ENCODE results near the gene MTFR2. TPM values are rescaled to one million over a fixed set of nuclear protein-coding genes. Genes with fewer than 3 reads are reported as not detected.

MTFR2 gene
- total RNA-seq, result 1.3 and 4.9 TPM in 2 replicates
- polyA plus RNA-seq, result 2.0 and 2.5 TPM in 2 replicates

DNA sequence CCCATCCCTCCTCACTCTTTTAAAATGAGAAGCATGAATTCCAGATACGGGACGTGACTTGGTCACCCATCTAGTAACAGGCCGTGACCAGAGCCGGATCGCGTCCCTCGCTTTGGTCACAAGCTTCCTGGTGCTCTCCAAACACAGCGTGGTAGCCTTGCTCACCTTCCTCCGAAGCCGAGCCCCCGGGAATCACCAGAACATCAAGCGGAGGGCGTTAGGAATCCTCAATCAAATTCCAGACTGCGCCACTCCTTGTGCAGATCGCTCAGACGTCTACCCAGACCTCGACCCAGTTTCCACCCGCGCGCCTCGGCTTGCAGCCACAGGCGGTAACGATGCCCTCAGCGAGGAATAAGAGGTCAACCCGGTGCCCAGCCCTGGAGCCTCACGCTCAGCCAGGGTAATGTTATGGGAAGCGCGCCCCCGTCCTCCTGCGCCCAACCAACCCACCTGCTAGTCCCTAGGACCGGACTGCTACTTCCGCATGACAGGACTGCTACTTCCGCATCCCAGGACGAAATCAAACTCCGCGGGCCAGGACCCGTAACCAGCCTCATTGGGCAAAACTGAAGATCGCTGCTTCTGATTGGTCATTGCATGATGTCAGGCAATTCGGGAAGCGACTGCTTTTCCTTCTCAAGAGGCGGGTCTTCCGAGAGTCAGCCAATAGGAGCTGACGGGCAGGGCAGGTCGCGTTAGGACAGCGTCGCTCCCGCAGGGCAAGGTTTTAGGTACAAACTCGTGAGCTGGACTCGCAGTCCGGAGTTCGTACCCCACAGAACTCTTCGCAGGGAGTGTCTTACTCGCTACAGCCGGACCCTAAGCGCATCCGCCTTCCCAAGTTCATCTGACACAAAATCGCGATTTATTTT is at the start of gene MTFR2:
Gene MTFR2, minus strand, starts transcription at position 501 of the 875 bp plus-strand sequence. CDS start 1,212 bp downstream, outside the sequence.
- Histone ChIP-seq H3K4me3 (peak within 1 kb of the TSS; percentile 46), H3K36me3 (no peaks in the 10 kb centered on the region), H3K4me1 (ENCODE audit: low read depth) (no peaks in the 10 kb centered on the region), H3K9me3 (ENCODE audit: low read depth) (no peaks in the 10 kb centered on the region), H3K27me3 (no peaks in the 10 kb centered on the region), H3K27ac (no peak within 1 kb of the TSS)
- peak; percentile 99 for DNase-seq (ENCODE audit: low read depth in 1 of 2, low spot score in 1 of 2)
- TF ChIP-seq, protein P1, sequence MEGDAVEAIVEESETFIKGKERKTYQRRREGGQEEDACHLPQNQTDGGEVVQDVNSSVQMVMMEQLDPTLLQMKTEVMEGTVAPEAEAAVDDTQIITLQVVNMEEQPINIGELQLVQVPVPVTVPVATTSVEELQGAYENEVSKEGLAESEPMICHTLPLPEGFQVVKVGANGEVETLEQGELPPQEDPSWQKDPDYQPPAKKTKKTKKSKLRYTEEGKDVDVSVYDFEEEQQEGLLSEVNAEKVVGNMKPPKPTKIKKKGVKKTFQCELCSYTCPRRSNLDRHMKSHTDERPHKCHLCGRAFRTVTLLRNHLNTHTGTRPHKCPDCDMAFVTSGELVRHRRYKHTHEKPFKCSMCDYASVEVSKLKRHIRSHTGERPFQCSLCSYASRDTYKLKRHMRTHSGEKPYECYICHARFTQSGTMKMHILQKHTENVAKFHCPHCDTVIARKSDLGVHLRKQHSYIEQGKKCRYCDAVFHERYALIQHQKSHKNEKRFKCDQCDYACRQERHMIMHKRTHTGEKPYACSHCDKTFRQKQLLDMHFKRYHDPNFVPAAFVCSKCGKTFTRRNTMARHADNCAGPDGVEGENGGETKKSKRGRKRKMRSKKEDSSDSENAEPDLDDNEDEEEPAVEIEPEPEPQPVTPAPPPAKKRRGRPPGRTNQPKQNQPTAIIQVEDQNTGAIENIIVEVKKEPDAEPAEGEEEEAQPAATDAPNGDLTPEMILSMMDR (IDR thresholded peaks at IDR 0.05; ENCODE audit: low read depth, low read length), result no peak

DNA sequence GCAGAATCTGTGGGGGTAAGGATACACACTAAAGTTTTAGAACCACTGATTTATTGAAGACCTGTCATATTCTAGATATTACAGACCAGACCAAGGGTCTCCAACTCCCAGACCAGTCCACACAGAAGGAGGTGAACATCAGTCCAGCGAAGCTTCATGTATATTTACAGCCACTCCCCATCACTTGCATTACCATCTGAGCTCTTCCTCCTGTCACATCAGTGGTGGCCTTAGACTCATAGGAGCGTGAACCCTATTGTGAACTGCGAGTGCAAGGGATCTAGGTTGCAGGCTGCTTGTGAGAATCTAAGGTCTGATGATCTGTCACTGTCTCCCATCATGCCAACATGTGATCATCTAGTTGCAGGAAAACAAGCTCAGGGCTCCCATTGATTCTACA is 44.5 kb upstream of the MTFR2 start:
- Histone ChIP-seq H3K36me3 (no peaks in the 10 kb centered on the region), H3K4me3 (no peak overlapping the region), H3K4me1 (ENCODE audit: low read depth) (peaks cover 9% of the 10 kb centered on the region), H3K9me3 (ENCODE audit: low read depth) (no peaks in the 10 kb centered on the region), H3K27ac (no peak overlapping the region), H3K27me3 (no peaks in the 10 kb centered on the region)
- DNase-seq (ENCODE audit: low read depth in 1 of 2, low spot score in 1 of 2), result no peak
- TF ChIP-seq, protein P1 (IDR thresholded peaks at IDR 0.05; ENCODE audit: low read depth, low read length), result no peak

DNA sequence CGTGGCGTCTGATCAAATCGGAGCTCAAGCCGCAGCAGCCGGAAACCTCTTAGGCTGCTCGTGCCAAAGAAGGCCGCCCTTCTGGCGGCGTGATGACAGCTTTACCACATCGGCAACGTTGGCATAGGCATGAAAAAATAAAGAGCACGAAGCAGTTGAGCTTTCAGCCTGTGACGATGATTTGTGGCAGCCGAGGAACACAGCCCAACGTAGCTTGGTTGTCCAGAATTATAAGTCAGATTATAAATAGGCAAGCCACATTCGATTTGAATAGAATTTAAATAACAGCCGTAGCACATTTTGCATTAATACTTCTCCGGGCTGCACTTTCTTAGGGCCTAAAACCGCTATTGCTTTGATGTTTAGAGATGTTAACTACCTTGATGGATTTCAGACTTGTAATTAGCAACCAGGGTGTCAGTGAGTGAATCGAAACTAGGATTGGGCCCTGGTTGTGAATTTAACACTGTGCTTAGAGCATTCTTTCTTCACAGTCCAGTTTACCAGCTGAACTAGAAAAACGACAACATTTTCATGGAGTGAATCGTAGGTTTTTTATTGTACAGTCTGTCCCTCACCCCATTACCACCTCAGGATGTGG is 40.4 kb upstream of the MTFR2 start:
- H3K27ac ChIP-seq, result peak overlapping the region; percentile 100
- no peaks in the 10 kb centered on the region for H3K36me3 ChIP-seq
- H3K4me1 ChIP-seq (ENCODE audit: low read depth), result peaks cover 21% of the 10 kb centered on the region
- no peaks in the 10 kb centered on the region for H3K9me3 ChIP-seq (ENCODE audit: low read depth)
- H3K4me3 ChIP-seq, result peak overlapping the region; percentile 84
- TF ChIP-seq, protein P1 (IDR thresholded peaks at IDR 0.05; ENCODE audit: low read depth, low read length), result no peak
- peak; percentile 69 to 95 for DNase-seq (ENCODE audit: low read depth in 1 of 2, low spot score in 1 of 2)
- no peaks in the 10 kb centered on the region for H3K27me3 ChIP-seq

DNA sequence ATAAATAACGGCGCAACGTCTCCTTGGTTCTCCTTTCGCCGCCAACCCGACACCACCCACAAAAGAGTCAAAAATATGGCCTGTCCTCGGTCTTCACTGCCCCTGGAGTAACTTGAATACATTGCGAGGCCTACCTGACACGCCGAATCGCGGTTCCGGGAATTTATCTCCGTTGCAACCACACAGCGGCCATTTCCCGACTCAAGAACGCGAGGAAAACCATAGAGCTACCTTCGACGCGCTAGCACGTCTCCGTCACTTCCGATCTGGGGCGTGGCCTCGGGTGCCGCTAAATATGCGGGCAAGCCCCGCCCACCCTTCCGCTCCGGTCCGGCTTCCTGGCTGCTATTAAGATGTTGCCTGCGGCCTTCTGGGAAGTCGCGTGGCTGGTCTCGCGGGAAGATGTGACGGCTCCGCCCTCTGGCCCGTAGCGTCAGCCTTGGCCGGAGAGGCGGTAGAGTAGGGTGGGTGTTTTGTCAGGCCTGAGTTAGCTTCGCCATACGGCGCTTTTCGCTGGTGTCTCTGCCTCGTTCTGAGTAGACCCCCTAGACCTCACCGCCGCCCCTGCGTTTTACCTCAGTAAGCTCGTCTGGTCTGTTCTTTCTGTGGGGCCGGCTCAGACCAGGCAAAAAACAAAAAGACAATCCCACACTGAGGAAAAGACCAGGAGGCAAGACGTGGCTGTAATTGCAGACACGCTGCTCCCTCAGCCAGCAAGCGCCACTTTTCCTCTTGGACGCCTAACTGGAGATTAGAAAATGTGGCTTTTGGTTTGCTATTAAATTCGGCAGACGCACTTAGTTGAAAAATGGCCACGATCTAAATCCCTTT is 39.7 kb upstream of the MTFR2 start, which contains the start of gene BCLAF1:
Gene BCLAF1, minus strand, starts transcription at position 268 of the 831 bp plus-strand sequence. CDS start 9,980 bp downstream, outside the sequence.
- peaks cover 21% of the 10 kb centered on the region for H3K4me1 ChIP-seq (ENCODE audit: low read depth)
- peak; percentile 100 for DNase-seq (ENCODE audit: low read depth in 1 of 2, low spot score in 1 of 2)
- TF ChIP-seq, protein P1 (IDR thresholded peaks at IDR 0.05; ENCODE audit: low read depth, low read length), result no peak
- H3K4me3 ChIP-seq, result peak within 1 kb of the TSS; percentile 84
- no peaks in the 10 kb centered on the region for H3K36me3 ChIP-seq
- H3K9me3 ChIP-seq (ENCODE audit: low read depth), result no peaks in the 10 kb centered on the region
- peak within 1 kb of the TSS; percentile 100 for H3K27ac ChIP-seq
- H3K27me3 ChIP-seq, result no peaks in the 10 kb centered on the region

DNA sequence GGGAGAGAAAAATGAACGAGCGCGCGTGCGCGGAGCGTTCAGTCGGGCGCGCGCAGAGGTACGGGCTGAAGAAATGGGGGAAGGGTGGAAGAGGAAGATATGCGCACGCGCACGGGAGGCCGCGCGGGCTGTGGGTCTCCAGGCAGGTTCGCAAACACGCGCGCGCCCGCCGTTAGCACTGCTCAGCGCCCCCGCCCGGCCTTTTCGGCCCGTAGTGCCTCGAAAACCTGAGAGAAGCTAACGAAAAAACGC is 39.1 kb upstream of the MTFR2 start:
- Histone ChIP-seq H3K36me3 (no peaks in the 10 kb centered on the region), H3K27me3 (no peaks in the 10 kb centered on the region), H3K4me1 (ENCODE audit: low read depth) (peaks cover 21% of the 10 kb centered on the region), H3K27ac (peak overlapping the region; percentile 100), H3K4me3 (peak overlapping the region; percentile 84), H3K9me3 (ENCODE audit: low read depth) (no peaks in the 10 kb centered on the region)
- TF ChIP-seq, protein P1 (IDR thresholded peaks at IDR 0.05; ENCODE audit: low read depth, low read length), result no peak
- peak; percentile 93 to 96 for DNase-seq (ENCODE audit: low read depth in 1 of 2, low spot score in 1 of 2)
